Stimulated activated CD8-positive, alpha-beta memory T cell treated with anti-CD3 and anti-CD28 coated beads, Interleukin-4, amount 100 ng/mL, for 4 hours (primary cell): ENCODE data around the gene PDCD1.
A peak's percentile ranks its signal among the peaks of the same experiment; 100 is the strongest.

Experiments
- DNase-seq, 2 donors: peaks; one replicate each; pipeline ENCODE4 v3.0.0-alpha.2; 2020; ENCODE audit warnings: low read depth in 2 of 2, low spot score in 1 of 2

Gene PDCD1

GRCh38 chr2:241852981-241853631, 5.6 kb downstream of the PDCD1 start:
- no peak for DNase-seq

- DNase-seq = no peak
These were observed 6.3 kb downstream of the PDCD1 start for GRCh38 chr2:241852116-241852980.

GRCh38 chr2:241851325-241852115, 7.2 kb downstream of the PDCD1 start:
- DNase-seq = no peak

GRCh38 chr2:241850544-241851324, 8.0 kb downstream of the PDCD1 start:
- DNase-seq = no peak

- no peak for DNase-seq
These were observed 8.8 kb downstream of the PDCD1 start for GRCh38 chr2:241849616-241850543.

GRCh38 chr2:241848761-241849615, 9.7 kb downstream of the PDCD1 start:
- no peak for DNase-seq

GRCh38 chr2:241846406-241846805, 12.3 kb downstream of the PDCD1 start:
- DNase-seq = no peak

GRCh38 chr2:241844831-241845578, 13.7 kb downstream of the PDCD1 start:
- DNase-seq = no peak

- peak; percentile 50 to 76 for DNase-seq
These were observed 14.5 kb downstream of the PDCD1 start for GRCh38 chr2:241844066-241844728.

- no peak for DNase-seq
These were observed 15.2 kb downstream of the PDCD1 start for GRCh38 chr2:241843321-241844065.

GRCh38 chr2:241842620-241843211, 16.0 kb downstream of the PDCD1 start:
- peak; percentile 28 to 58 for DNase-seq

GRCh38 chr2:241842067-241842415, 16.7 kb downstream of the PDCD1 start:
- DNase-seq = no peak

GRCh38 chr2:241841181-241842066, 17.3 kb downstream of the PDCD1 start:
- no peak for DNase-seq

- no peak for DNase-seq
These were observed 21.3 kb downstream of the PDCD1 start for GRCh38 chr2:241837197-241837965.

- DNase-seq = no peak
These were observed 22.4 kb downstream of the PDCD1 start for GRCh38 chr2:241836292-241836691.
